H9 (cell line): ENCODE data around the gene SEC14L5. TPM values are rescaled to one million over a fixed set of nuclear protein-coding genes. Genes with fewer than 3 reads are reported as not detected.

ENCODE experiments used
- DNase-seq: peaks from one replicate; pipeline ENCODE4 v3.0.0-alpha.2; 2017
- H2AFZ ChIP-seq: one replicate; pipeline ENCODE4 v1.6.1; 2013; ENCODE audit warnings: mild to moderate bottlenecking, low read length, control low read depth, moderate library complexity
- H2AK5ac ChIP-seq: 2 replicates; pipeline ENCODE4 v1.6.1; 2013; ENCODE audit warnings: low read length, control low read depth, mixed read lengths; ENCODE audit not compliant: insufficient read length
- H2BK120ac ChIP-seq: one replicate; pipeline ENCODE4 v1.6.1; 2013; ENCODE audit warnings: low read depth, mild to moderate bottlenecking, low read length, control low read depth, inconsistent platforms; ENCODE audit not compliant: poor library complexity, severe bottlenecking
- H2BK12ac ChIP-seq: 2 replicates; pipeline ENCODE4 v1.6.1; 2013; ENCODE audit warnings: low read length, control low read depth, mixed read lengths, low read depth; ENCODE audit not compliant: insufficient read length
- H2BK15ac ChIP-seq: 2 replicates; pipeline ENCODE4 v1.6.1; 2013; ENCODE audit warnings: low read depth, low read length, control low read depth
- H2BK20ac ChIP-seq: one replicate; pipeline ENCODE4 v1.6.1; 2013; ENCODE audit warnings: low read depth, mild to moderate bottlenecking, low read length, control low read depth, inconsistent platforms; ENCODE audit not compliant: poor library complexity, severe bottlenecking
- H2BK5ac ChIP-seq: 2 replicates; pipeline ENCODE4 v1.6.1; 2013; ENCODE audit warnings: low read length, control low read depth, mixed read lengths; ENCODE audit not compliant: insufficient read length
- H3K14ac ChIP-seq: 2 replicates; pipeline ENCODE4 v1.6.1; 2013; ENCODE audit warnings: low read length, control low read depth; ENCODE audit not compliant: insufficient read depth
- H3K18ac ChIP-seq: 2 replicates; pipeline ENCODE4 v1.6.1; 2013; ENCODE audit warnings: low read depth, mild to moderate bottlenecking, mixed read lengths, low read length, control low read depth; ENCODE audit not compliant: insufficient read length
- H3K23ac ChIP-seq: 2 replicates; pipeline ENCODE4 v1.6.1; 2013; ENCODE audit warnings: low read length, control low read depth, mixed read lengths, low read depth; ENCODE audit not compliant: insufficient read length
- H3K23me2 ChIP-seq: 2 replicates; pipeline ENCODE4 v1.6.1; 2013; ENCODE audit warnings: low read depth, mild to moderate bottlenecking, mixed read lengths, low read length, control low read depth; ENCODE audit not compliant: insufficient read length, poor library complexity, severe bottlenecking
- H3K27ac ChIP-seq: 2 replicates; pipeline ENCODE4 v1.5.1; 2013; ENCODE audit warnings: low read length, control low read depth, mixed read lengths, low read depth; ENCODE audit not compliant: insufficient read length
- H3K27me3 ChIP-seq: 2 replicates; pipeline ENCODE4 v1.6.1; 2013; ENCODE audit warnings: low read length, control low read depth, inconsistent platforms; ENCODE audit not compliant: insufficient read depth
- H3K4ac ChIP-seq: 2 replicates; pipeline ENCODE4 v1.6.1; 2013; ENCODE audit warnings: low read depth, mild to moderate bottlenecking, control low read depth, inconsistent platforms, low read length, moderate library complexity
- H3K4me1 ChIP-seq: 2 replicates; pipeline ENCODE4 v1.6.1; 2013; ENCODE audit warnings: low read length, control low read depth, inconsistent platforms; ENCODE audit not compliant: insufficient read depth
- H3K4me2 ChIP-seq: 2 replicates; pipeline ENCODE4 v1.6.1; 2013; ENCODE audit warnings: low read length, control low read depth, mixed read lengths; ENCODE audit not compliant: insufficient read length, insufficient read depth
- H3K56ac ChIP-seq: 2 replicates; pipeline ENCODE4 v1.6.1; 2013; ENCODE audit warnings: low read depth, mild to moderate bottlenecking, mixed read lengths, low read length, control low read depth; ENCODE audit not compliant: insufficient read length
- H3K79me1 ChIP-seq: 2 replicates; pipeline ENCODE4 v1.6.1; 2013; ENCODE audit warnings: low read depth, mild to moderate bottlenecking, moderate library complexity, low read length, control low read depth, inconsistent platforms; ENCODE audit not compliant: insufficient read depth, poor library complexity, severe bottlenecking
- H3K79me2 ChIP-seq: 2 replicates; pipeline ENCODE4 v1.6.1; 2013; ENCODE audit warnings: low read length, control low read depth, inconsistent platforms; ENCODE audit not compliant: insufficient read depth
- H3K9ac ChIP-seq: 2 replicates; pipeline ENCODE4 v1.6.1; 2013; ENCODE audit warnings: low read length, control low read depth, mixed read lengths; ENCODE audit not compliant: insufficient read length; ENCODE audit errors: extremely low read depth
- H3K9me3 ChIP-seq: one replicate; pipeline ENCODE4 v1.6.1; 2013; ENCODE audit warnings: low read depth, low read length, inconsistent platforms; ENCODE audit not compliant: control insufficient read depth
- H3T11ph ChIP-seq: one replicate; pipeline ENCODE4 v1.6.1; 2013; ENCODE audit warnings: mild to moderate bottlenecking, low read length, control low read depth, inconsistent platforms
- H4K20me1 ChIP-seq: one replicate; pipeline ENCODE4 v1.6.1; 2013; ENCODE audit not compliant: control insufficient read depth, insufficient read length, insufficient read depth
- H4K5ac ChIP-seq: 2 replicates; pipeline ENCODE4 v1.6.1; 2013; ENCODE audit warnings: low read depth, mild to moderate bottlenecking, mixed read lengths, low read length, control low read depth; ENCODE audit not compliant: insufficient read length
- H4K8ac ChIP-seq: replicated peaks from 2 replicates; pipeline ENCODE4 v1.6.1; 2013; ENCODE audit warnings: low read length, control low read depth, mixed read lengths, low read depth; ENCODE audit not compliant: insufficient read length
- H4K91ac ChIP-seq: 2 replicates; pipeline ENCODE4 v1.6.1; 2013; ENCODE audit warnings: low read depth, mild to moderate bottlenecking, moderate library complexity, mixed read lengths, low read length, control low read depth; ENCODE audit not compliant: insufficient read length
- H3K27ac Mint-ChIP-seq, 3 experiments: 2 replicates in 2 of 3; 3 replicates in 1 of 3; pipeline ENCODE4 v1.8.0; 2020 to 2021; ENCODE audit warnings: mixed read lengths in 3 of 3, mild to moderate bottlenecking in 1 of 3, moderate library complexity in 1 of 3
- H3K27me3 Mint-ChIP-seq: 2 replicates; pipeline ENCODE4 v1.8.0; 2021; ENCODE audit warnings: low read depth, mild to moderate bottlenecking, moderate library complexity, mixed read lengths
- H3K36me3 Mint-ChIP-seq, 3 experiments: 2 replicates in 2 of 3; 3 replicates in 1 of 3; pipeline ENCODE4 v1.8.0; 2020 to 2021; ENCODE audit warnings: low read depth in 3 of 3, mixed read lengths in 3 of 3; ENCODE audit not compliant: insufficient read depth in 1 of 3
- H3K4me1 Mint-ChIP-seq, 2 experiments: 2 replicates each; pipeline ENCODE4 v1.8.0; 2020; ENCODE audit warnings: mixed read lengths in 2 of 2
- H3K4me3 Mint-ChIP-seq, 2 experiments: 2 replicates in 1 of 2; 3 replicates in 1 of 2; pipeline ENCODE4 v1.8.0; 2020 to 2021; ENCODE audit warnings: mild to moderate bottlenecking in 2 of 2, mixed read lengths in 2 of 2, moderate library complexity in 1 of 2
- H3K9me3 Mint-ChIP-seq, 2 experiments: 2 replicates in 1 of 2; 3 replicates in 1 of 2; pipeline ENCODE4 v1.8.0; 2020; ENCODE audit warnings: mild to moderate bottlenecking in 2 of 2, mixed read lengths in 2 of 2, moderate library complexity in 1 of 2
- CTCF ChIP-seq: fragments of 200-600 bp; sonication (generic); conservative IDR thresholded peaks from 3 replicates; pipeline ENCODE4 v1.8.0; 2021; ENCODE audit warnings: antibody characterized with exemption, mild to moderate bottlenecking
- WGBS: extraction: QIAGEN DNeasy Blood & Tissue Kit; methylation state at CpG from one replicate; pipeline ENCODE4 v1.1.7; 2013; ENCODE audit warnings: missing lambda C conversion rate, low lambda C conversion rate, mixed read lengths; ENCODE audit not compliant: insufficient read length; ENCODE audit errors: extremely low coverage; 5-methylcytosine and 5-hydroxymethylcytosine counted together
- total RNA-seq: library from RNA; stranded (reverse); gene quantifications from 2 replicates; pipeline ENCODE4 v1.2.1, GENCODE V29; 2021

SEC14L5 gene
- total RNA-seq, 1 experiment from 2014 or later: 4.1 TPM

DNA sequence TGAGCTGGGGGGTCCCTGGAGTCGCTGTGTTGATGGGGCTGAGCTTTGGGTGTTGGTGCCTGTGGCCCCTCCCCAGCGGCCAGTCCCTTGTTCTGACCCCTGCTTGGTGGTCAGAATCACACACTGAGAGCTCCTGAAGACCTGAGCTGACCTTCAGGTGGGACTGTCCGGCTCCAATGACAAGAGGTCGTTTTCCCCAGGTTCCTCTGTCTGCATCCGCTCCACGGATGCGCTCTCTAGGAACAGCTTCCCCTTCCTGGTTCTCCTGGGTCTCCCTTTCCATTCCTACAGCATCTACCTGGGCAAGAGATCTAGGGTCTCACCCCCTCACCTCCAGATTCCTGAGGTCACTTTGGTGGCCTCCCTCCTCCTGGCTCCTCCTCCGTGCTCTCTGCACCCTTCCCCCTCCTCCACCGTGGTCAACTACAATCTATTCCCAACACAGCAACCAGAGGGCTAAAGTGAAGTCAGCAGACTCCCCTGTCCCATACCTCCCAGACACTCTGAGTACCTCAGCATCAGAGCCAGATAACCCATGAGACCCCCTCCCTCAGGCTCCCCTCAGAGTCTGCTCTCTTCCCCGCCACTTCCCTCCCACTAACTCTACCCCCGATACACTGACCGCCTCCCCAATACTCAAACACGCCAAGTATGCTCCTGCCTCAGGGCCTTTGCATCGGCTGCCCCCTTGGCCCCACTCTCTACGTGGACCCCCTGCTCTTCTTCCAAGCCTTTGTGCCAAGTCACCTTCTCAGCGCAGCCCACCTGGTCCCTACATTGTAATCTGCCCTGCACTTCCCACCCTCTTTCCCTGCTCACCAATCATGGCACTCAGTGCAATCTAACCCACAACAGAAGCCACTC is 9.0 kb upstream of the SEC14L5 start:
- no peaks in the 10 kb centered on the region; the same call in none of the 2 replicates for H3K27me3 Mint-ChIP-seq
- Histone ChIP-seq H3K4me1 (peaks cover 8% of the 10 kb centered on the region; the same call in 1 of the 2 replicates), H2BK12ac (peak overlapping the region; percentile 41), H3K18ac (no peak overlapping the region), H3K79me1 (no peaks in the 10 kb centered on the region), H4K5ac (no peak overlapping the region), H3K4ac (no peak overlapping the region), H2BK120ac (no peak overlapping the region), H2AK5ac (no peak overlapping the region), H3K27me3 (no peaks in the 10 kb centered on the region), H2AFZ (no peak overlapping the region), H3K14ac (no peak overlapping the region), H2BK20ac (no peak overlapping the region), H4K91ac (no peak overlapping the region), H3K4me2 (no peak overlapping the region), H3K23me2 (no peaks in the 10 kb centered on the region), H3K9me3 (no peaks in the 10 kb centered on the region), H4K8ac (no peak overlapping the region), H3K56ac (no peak overlapping the region), H3T11ph (no peak overlapping the region), H3K79me2 (no peaks in the 10 kb centered on the region), H4K20me1 (no peaks in the 10 kb centered on the region), H2BK5ac (no peak overlapping the region), H2BK15ac (peak overlapping the region; percentile 81), H3K27ac (no peak overlapping the region), H3K23ac (no peak overlapping the region), H3K9ac (peak overlapping the region; percentile 31)
- H3K9me3 Mint-ChIP-seq: no peaks in the 10 kb centered on the region; a peak in 1 of 5 replicates
- H3K27ac Mint-ChIP-seq: peak overlapping the region; percentile 6 to 61 (median 41); a peak in 4 of 7 replicates
- H3K4me1 Mint-ChIP-seq: peaks cover 35 to 37% of the 10 kb centered on the region in 2 experiments
- DNase-seq: no peak
- TF ChIP-seq CTCF: no peak
- H3K36me3 Mint-ChIP-seq: no peaks in the 10 kb centered on the region
- no CpG with 5 or more reads among the region's 16 CpGs for WGBS
- peak overlapping the region in 1 of 2 experiments; percentile 48; a peak in 2 of 5 replicates for H3K4me3 Mint-ChIP-seq
